ENCODE data around the gene RPL28.

DNA sequence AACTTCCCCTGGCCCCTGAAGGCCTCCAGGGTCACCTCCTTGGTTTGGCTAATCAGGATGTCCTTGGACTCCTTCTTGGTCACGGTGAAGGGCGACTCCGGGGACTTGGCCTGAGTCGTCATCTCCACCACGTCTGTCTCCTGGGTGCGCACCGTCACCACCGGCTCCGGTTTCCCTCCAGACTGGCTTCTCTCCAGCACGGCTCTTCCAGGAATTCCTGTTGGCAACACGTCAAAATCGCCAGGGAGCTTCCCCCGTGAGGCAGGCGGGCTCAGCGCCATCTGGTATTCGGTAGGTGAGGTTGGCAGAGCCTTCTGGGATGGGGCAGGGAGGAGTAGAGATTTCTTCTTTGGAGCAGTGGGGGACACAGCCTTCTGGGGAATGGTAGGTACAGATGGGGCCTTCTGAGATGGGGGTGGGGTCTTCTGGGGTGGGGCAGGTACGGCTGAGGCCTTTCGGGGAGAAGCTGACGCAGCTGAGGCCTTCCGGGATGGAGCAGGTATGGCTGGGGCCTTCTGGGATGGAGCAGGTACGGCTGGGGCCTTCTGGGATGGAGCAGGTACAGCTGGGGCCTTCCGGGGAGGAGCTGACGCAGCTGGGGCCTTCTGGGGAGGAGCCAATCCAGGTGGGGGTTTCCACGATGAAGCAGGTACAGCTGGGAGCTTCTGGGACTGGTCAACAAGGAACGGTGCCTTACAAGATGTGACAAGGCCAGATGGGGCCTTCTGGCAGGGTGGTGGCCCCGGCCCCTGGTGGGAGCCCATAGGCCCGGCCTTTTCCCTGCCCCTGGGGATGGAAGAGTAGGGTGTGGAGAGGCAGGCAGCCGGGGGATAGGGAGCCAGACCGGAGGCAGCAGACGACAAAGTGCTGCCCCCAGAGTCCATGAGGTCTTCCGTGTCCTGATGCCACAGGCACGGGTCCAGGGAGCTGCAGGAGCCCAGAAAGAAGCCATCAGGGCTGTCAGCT lies 26.5 kb upstream of the RPL28 start:
- TF ChIP-seq, protein P1, sequence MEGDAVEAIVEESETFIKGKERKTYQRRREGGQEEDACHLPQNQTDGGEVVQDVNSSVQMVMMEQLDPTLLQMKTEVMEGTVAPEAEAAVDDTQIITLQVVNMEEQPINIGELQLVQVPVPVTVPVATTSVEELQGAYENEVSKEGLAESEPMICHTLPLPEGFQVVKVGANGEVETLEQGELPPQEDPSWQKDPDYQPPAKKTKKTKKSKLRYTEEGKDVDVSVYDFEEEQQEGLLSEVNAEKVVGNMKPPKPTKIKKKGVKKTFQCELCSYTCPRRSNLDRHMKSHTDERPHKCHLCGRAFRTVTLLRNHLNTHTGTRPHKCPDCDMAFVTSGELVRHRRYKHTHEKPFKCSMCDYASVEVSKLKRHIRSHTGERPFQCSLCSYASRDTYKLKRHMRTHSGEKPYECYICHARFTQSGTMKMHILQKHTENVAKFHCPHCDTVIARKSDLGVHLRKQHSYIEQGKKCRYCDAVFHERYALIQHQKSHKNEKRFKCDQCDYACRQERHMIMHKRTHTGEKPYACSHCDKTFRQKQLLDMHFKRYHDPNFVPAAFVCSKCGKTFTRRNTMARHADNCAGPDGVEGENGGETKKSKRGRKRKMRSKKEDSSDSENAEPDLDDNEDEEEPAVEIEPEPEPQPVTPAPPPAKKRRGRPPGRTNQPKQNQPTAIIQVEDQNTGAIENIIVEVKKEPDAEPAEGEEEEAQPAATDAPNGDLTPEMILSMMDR (IDR thresholded peaks at IDR 0.05): no peak
- TF ChIP-seq POLR2AphosphoS5 (IDR thresholded peaks at IDR 0.05; ENCODE audit: insufficient read depth in 1 of 2, low read depth in 1 of 2) (no peak), POLR2A (IDR thresholded peaks at IDR 0.05) (no peak)

Data from vagina (tissue), 2 donors.